Measurements from ENCODE around the gene OTUB2.

DNA sequence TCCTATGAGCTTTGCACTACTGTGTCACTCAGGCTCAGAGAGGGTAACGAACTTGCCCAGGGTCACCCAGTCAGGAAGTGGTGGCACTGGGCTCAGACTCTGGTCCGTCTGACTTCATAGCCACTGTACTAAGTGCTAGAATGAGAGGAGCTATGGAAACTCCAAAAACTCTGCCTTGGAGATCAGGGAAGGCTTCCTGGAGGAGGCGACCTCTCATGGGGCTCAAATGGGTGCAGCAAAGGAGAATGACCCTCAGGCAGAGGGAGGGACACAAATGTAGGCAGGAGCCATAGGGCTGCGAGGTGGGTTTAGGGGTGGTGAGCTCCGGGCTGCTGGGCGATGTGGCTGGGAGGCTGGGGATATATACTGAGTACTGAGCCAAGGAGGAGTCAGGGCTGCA is 25.9 kb upstream of the OTUB2 start:
- TF ChIP-seq, protein P1, sequence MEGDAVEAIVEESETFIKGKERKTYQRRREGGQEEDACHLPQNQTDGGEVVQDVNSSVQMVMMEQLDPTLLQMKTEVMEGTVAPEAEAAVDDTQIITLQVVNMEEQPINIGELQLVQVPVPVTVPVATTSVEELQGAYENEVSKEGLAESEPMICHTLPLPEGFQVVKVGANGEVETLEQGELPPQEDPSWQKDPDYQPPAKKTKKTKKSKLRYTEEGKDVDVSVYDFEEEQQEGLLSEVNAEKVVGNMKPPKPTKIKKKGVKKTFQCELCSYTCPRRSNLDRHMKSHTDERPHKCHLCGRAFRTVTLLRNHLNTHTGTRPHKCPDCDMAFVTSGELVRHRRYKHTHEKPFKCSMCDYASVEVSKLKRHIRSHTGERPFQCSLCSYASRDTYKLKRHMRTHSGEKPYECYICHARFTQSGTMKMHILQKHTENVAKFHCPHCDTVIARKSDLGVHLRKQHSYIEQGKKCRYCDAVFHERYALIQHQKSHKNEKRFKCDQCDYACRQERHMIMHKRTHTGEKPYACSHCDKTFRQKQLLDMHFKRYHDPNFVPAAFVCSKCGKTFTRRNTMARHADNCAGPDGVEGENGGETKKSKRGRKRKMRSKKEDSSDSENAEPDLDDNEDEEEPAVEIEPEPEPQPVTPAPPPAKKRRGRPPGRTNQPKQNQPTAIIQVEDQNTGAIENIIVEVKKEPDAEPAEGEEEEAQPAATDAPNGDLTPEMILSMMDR (IDR thresholded peaks at IDR 0.05 in 8 of 11, conservative IDR thresholded peaks at IDR 0.05 in 3 of 11), result no peak
- TF ChIP-seq POLR2AphosphoS5 (IDR thresholded peaks at IDR 0.05), result no peak
- no peak for TF ChIP-seq POLR2A (IDR thresholded peaks at IDR 0.05)
